GM12878 (cell line): ENCODE results near the gene LHB. TPM values are rescaled to one million over a fixed set of nuclear protein-coding genes. Genes with fewer than 3 reads are reported as not detected.

Experiments used
- ATAC-seq: fragments of 200-7000 bp; cut with Tn5 transposase; 3 replicates; pipeline ENCODE4 v1.9.1; 2020; ENCODE audit warnings: mild to moderate bottlenecking, moderate library complexity
- BruUV-seq: library from RNA; stranded (reverse); fragments of 400-500 nt; replicated peaks from 2 replicates; lab custom pipeline; 2021; lab: Mats Ljungman, UMichigan
- CTCF ChIA-PET: fragments of 300-600 bp; sonication (Branson Sonifier 250); formaldehyde crosslinking; extraction: SDS; loops from one replicate; lab custom pipeline; 2021; ENCODE audit warnings: inconsistent platforms; lab: Yijun Ruan, JAX
- POLR2A ChIA-PET: fragments of 350-600 bp; formaldehyde crosslinking; extraction: SDS; loops from one replicate; lab custom pipeline; 2021; ENCODE audit warnings: inconsistent platforms; lab: Charles Lee
- RAD21 ChIA-PET: fragments of 300-600 bp; sonication (Branson Sonifier 250); formaldehyde crosslinking; loops from one replicate; lab custom pipeline; 2023; ENCODE audit warnings: antibody characterized with exemption; ENCODE audit not compliant: unreplicated experiment; lab: Charles Lee
- SMC1A ChIA-PET: fragments of 300-600 bp; sonication (Branson Sonifier 250); formaldehyde crosslinking; loops from one replicate; lab custom pipeline; 2023; ENCODE audit not compliant: unreplicated experiment, uncharacterized antibody; lab: Charles Lee
- DNase-seq: peaks from one replicate; pipeline ENCODE4 v3.0.0-alpha.2; 2011; ENCODE audit warnings: low read depth, low spot score
- FAIRE-seq: peaks from 3 replicates; lab custom pipeline; 2011; peaks lifted over from hg19 to GRCh38; lab: Jason Lieb, UNC
- H2AFZ ChIP-seq: 2 replicates; pipeline ENCODE4 v1.6.0; 2011; ENCODE audit warnings: low read depth, low read length, control low read depth; ENCODE audit not compliant: control insufficient read depth
- H3K27ac ChIP-seq: 2 replicates; pipeline ENCODE4 v1.5.1; 2011; ENCODE audit warnings: control low read depth; ENCODE audit not compliant: control insufficient read depth, insufficient read depth
- H3K27me3 ChIP-seq, 2 experiments: replicated peaks in 1 of 2; 2 replicates each; pipeline versions ENCODE4 v1.6.0 to v1.6.1; 2011; ENCODE audit warnings: low read length in 1 of 2; ENCODE audit not compliant: control insufficient read depth in 2 of 2, insufficient read depth in 2 of 2
- H3K36me3 ChIP-seq, 2 experiments: 2 replicates each; pipeline ENCODE4 v1.5.1; 2011; ENCODE audit warnings: low read length in 1 of 2; ENCODE audit not compliant: control insufficient read depth in 2 of 2, insufficient read depth in 2 of 2
- H3K4me1 ChIP-seq: 2 replicates; pipeline ENCODE4 v1.6.1; 2011; ENCODE audit warnings: mild to moderate bottlenecking, low read length, moderate library complexity, mixed read lengths; ENCODE audit not compliant: control insufficient read depth, insufficient read depth
- H3K4me2 ChIP-seq: 2 replicates; pipeline ENCODE4 v1.6.0; 2011; ENCODE audit warnings: control low read depth; ENCODE audit not compliant: control insufficient read depth, insufficient read depth
- H3K4me3 ChIP-seq: fragments of 200-600 bp; sonication (generic); 2 replicates; pipeline ENCODE4 v1.5.1; 2016
- H3K79me2 ChIP-seq: 2 replicates; pipeline ENCODE4 v1.6.0; 2011; ENCODE audit warnings: low read length; ENCODE audit not compliant: control insufficient read depth, insufficient read depth
- H3K9ac ChIP-seq: 2 replicates; pipeline ENCODE4 v1.8.0; 2011; ENCODE audit warnings: low read length, control low read depth, mixed read lengths; ENCODE audit not compliant: control insufficient read depth, insufficient read depth
- H3K9me3 ChIP-seq: replicated peaks from 3 replicates; pipeline ENCODE4 v1.5.1; 2011; ENCODE audit warnings: mild to moderate bottlenecking, low read length; ENCODE audit not compliant: control insufficient read depth, insufficient read depth
- H4K20me1 ChIP-seq: 2 replicates; pipeline ENCODE4 v1.6.0; 2011; ENCODE audit not compliant: control insufficient read depth, insufficient read depth
- BCL3 ChIP-seq: IDR thresholded peaks from 2 replicates; pipeline ENCODE4 v1.6.1; 2011; ENCODE audit warnings: borderline replicate concordance, low read depth, mild to moderate bottlenecking, moderate library complexity, low read length; ENCODE audit not compliant: insufficient read depth, poor library complexity, severe bottlenecking
- BRCA1 ChIP-seq: IDR thresholded peaks from 2 replicates; pipeline ENCODE4 v1.6.1; 2011; ENCODE audit warnings: low read depth, low read length, improper control_type of control experiment
- ESRRA ChIP-seq: IDR thresholded peaks from 2 replicates; pipeline ENCODE4 v1.6.1; 2012; ENCODE audit warnings: mild to moderate bottlenecking, low read length, improper control_type of control experiment
- HDAC2 ChIP-seq: fragments of 200-600 bp; sonication (generic); IDR thresholded peaks from 2 replicates; pipeline ENCODE4 v1.6.1; 2017
- IRF5 ChIP-seq: fragments of 450-650 bp; IDR thresholded peaks from 2 replicates; pipeline ENCODE4 v1.6.1; 2017; ENCODE audit warnings: borderline replicate concordance
- KAT2A ChIP-seq: conservative IDR thresholded peaks from 2 replicates; pipeline ENCODE4 v1.6.1; 2011; ENCODE audit warnings: low read depth, low read length; ENCODE audit not compliant: control insufficient read depth
- NFXL1 ChIP-seq: fragments of 450-650 bp; IDR thresholded peaks from 2 replicates; pipeline ENCODE4 v1.6.1; 2017; ENCODE audit warnings: antibody characterized with exemption, mild to moderate bottlenecking, borderline replicate concordance
- POLR2AphosphoS5 ChIP-seq: IDR thresholded peaks from 2 replicates; pipeline ENCODE4 v1.6.1; 2011; ENCODE audit warnings: mild to moderate bottlenecking, low read length, inconsistent platforms
- RAD51 ChIP-seq: fragments of 450-650 bp; IDR thresholded peaks from 2 replicates; pipeline ENCODE4 v1.6.1; 2016; ENCODE audit warnings: moderate library complexity, mild to moderate bottlenecking, inconsistent platforms
- RBBP5 ChIP-seq: fragments of 200-600 bp; sonication (generic); conservative IDR thresholded peaks from 2 replicates; pipeline ENCODE4 v1.6.1; 2016
- RUNX3 ChIP-seq: IDR thresholded peaks from 2 replicates; pipeline ENCODE4 v1.6.1; 2012; ENCODE audit warnings: low read length, inconsistent platforms
- SREBF1 ChIP-seq: IDR thresholded peaks from 2 replicates; pipeline ENCODE4 v1.6.1; 2012; ENCODE audit warnings: mild to moderate bottlenecking, low read length
- TCF12 ChIP-seq: IDR thresholded peaks from 2 replicates; pipeline ENCODE4 v1.6.1; 2011; ENCODE audit warnings: low read depth, mild to moderate bottlenecking, low read length
- ZBED1 ChIP-seq: IDR thresholded peaks from 2 replicates; pipeline ENCODE4 v1.6.1; 2016; ENCODE audit warnings: borderline replicate concordance
- ZNF687 ChIP-seq: fragments of 450-650 bp; IDR thresholded peaks from 2 replicates; pipeline ENCODE4 v1.6.1; 2017; ENCODE audit warnings: mild to moderate bottlenecking, moderate library complexity
- WGBS: methylation state at CpG from one replicate; pipeline ENCODE4 v1.1.6; 2016; ENCODE audit warnings: low lambda C conversion rate; ENCODE audit not compliant: insufficient replicate concordance, insufficient coverage; ENCODE audit errors: missing lambda C conversion rate; 5-methylcytosine and 5-hydroxymethylcytosine counted together
- in situ Hi-C: fragments of 300-500 bp; cut with MboI; formaldehyde crosslinking; loops from 9 replicates; pipeline ENCODE4 v1.14.3; 2018; ENCODE audit warnings: mixed read lengths
- intact Hi-C: fragments of 100-400 bp; cut with micrococcal nuclease; formaldehyde crosslinking; loops from one replicate; pipeline ENCODE4 v1.14.2; 2022; ENCODE audit not compliant: unreplicated experiment
- polyA plus RNA-seq, 11 experiments: library from polyadenylated mRNA; depleted of rRNA in 4 of 11; unstranded in 6 of 11; stranded (reverse) in 5 of 11; fragments of >200 nt; fragmentation: Nextera tagmentation in 4 of 11; fragmentation: Illumina TruSeq in 1 of 11; extraction: Ambion mirVana in 4 of 11; extraction: Trizol in 1 of 11; gene quantifications; 1 replicate in 1 of 11; 2 replicates in 10 of 11; pipeline versions ENCODE4 v1.2.1 to v1.2.3, GENCODE V29; 2011 to 2016; ENCODE audit warnings: inconsistent platforms in 2 of 11, missing spikeins in 2 of 11, low read depth in 1 of 11
- total RNA-seq, 4 experiments: library from RNA; depleted of rRNA in 3 of 4; stranded (reverse); fragments of >200 nt in 3 of 4; fragmentation: Illumina TruSeq in 1 of 4; extraction: Trizol in 1 of 4; gene quantifications; 2 replicates each; pipeline versions ENCODE4 v1.2.1 to v1.2.3, GENCODE V29; 2013 to 2021

The LHB gene
- total and polyA plus RNA-seq, 10 of the 15 experiments (the other 5 are each of a cell fraction or from before 2014, with no cell fraction given), result 0.20 to 0.72 (median 0.46) TPM; not detected in 5

GRCh38 chr19:48991011-48991609 is 25.8 kb downstream of the LHB start:
- H3K27ac ChIP-seq, result no peak overlapping the region
- peaks cover 0 to 12% of the 10 kb centered on the region in 2 experiments; a peak in 3 of 4 replicates for H3K36me3 ChIP-seq
- H3K79me2 ChIP-seq, result peaks cover 49% of the 10 kb centered on the region
- no peaks in the 10 kb centered on the region for H3K27me3 ChIP-seq
- DNase-seq, result no peak
- H3K9me3 ChIP-seq, result no peaks in the 10 kb centered on the region
- BruUV-seq, result no TSS peak
- ATAC-seq, result no peak
- ChIA-PET CTCF (interaction anchor here (1.1 to 4.0 kb wide), 6 partner anchors 12 to 196 kb away, joined by 3 to 55 read pairs (median 28); no protein-coding TSS in a partner anchor), POLR2A (interaction anchor here (0.6 to 3.6 kb wide), 4 partner anchors 12 to 150 kb away, joined by 3 to 41 read pairs (median 7); no protein-coding TSS in a partner anchor), SMC1A (interaction anchor here (1.0 to 1.5 kb wide), 3 partner anchors 12 to 196 kb away, joined by 3 to 4 read pairs (median 4); no protein-coding TSS in a partner anchor), RAD21 (no interaction called here)
- WGBS, result 98% methylated on average over 19 of the region's 22 CpGs
- H3K4me2 ChIP-seq, result peak overlapping the region; percentile 22; the same call in 1 of the 2 replicates
- peak overlapping the region; percentile 93; the same call in 1 of the 2 replicates for H3K4me3 ChIP-seq
- H3K9ac ChIP-seq, result peak overlapping the region; percentile 91; the same call in 1 of the 2 replicates
- H2AFZ ChIP-seq, result no peak overlapping the region
- H4K20me1 ChIP-seq, result no peaks in the 10 kb centered on the region
- in situ Hi-C loops, result no loop called here
- intact Hi-C loops, result no loop called here
- H3K4me1 ChIP-seq, result peaks cover 3% of the 10 kb centered on the region
- FAIRE-seq, result no peak
- no peak for TF ChIP-seq ZNF687
- TF ChIP-seq BRCA1, result no peak
- no peak for TF ChIP-seq BCL3
- TF ChIP-seq TCF12, result no peak
- TF ChIP-seq RBBP5, result no peak
- no peak for TF ChIP-seq RUNX3
- no peak for TF ChIP-seq ESRRA
- no peak for TF ChIP-seq RAD51
- no peak for TF ChIP-seq ZBED1
- no peak for TF ChIP-seq SREBF1
- TF ChIP-seq IRF5, result no peak
- no peak for TF ChIP-seq POLR2AphosphoS5
- no peak for TF ChIP-seq NFXL1
- TF ChIP-seq HDAC2, result no peak
- no peak for TF ChIP-seq KAT2A
